UCSD-AML1 (cell line): Measurements from ENCODE around the gene PLEKHG1.

Source experiments
- DNase-seq: peaks from one replicate; lab custom pipeline; 2025; ENCODE audit not compliant: unreplicated experiment; lab: John Stamatoyannopoulos, UW

PLEKHG1 gene

GRCh38 chr6:150617496-150618460, 18.1 kb downstream of the PLEKHG1 start:
- DNase-seq, result no peak

DNA sequence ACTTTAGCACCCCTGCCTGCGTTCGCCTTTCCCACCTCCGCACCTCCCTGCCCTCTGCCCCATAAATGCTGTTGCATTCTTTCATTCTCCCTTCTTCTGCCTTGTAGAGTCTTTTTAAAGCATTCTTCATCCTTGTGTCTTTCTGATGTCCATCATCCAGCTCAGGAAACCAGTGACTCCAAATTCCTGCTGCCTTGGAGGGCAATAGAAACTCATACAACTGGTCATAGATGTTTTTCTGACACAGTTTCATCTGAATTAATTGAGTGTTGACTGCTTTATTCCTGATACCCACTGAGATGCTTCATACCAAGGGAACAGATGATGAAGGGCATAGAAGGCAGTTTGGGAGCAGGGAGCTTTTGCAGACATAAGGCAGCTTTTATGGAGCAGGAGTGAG, 19.6 kb downstream of the PLEKHG1 start:
- DNase-seq, result no peak

- no peak for DNase-seq
These were observed 20.6 kb downstream of the PLEKHG1 start for GRCh38 chr6:150620244-150620643.

DNA sequence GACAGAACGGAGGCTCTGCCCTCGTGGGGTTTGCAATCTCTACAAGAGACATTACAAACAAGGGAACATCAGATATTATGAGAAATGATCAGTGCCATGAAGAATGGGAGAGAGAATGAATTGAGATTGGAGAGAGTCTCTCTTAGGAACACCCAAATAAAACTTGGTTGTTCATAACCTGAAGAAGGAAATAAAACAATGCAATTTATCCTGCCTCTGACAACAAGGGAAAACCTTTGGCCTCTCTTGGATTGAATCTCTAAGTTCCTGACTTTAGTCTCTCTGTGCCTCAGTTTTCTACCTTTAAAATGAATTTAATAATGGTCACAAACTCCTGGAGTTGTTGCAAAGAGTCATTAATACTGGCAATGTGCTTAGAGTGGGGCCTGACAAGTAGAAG, 21.1 kb downstream of the PLEKHG1 start:
- no peak for DNase-seq

- no peak for DNase-seq
These were observed 22.8 kb downstream of the PLEKHG1 start for GRCh38 chr6:150622476-150622875.

DNA sequence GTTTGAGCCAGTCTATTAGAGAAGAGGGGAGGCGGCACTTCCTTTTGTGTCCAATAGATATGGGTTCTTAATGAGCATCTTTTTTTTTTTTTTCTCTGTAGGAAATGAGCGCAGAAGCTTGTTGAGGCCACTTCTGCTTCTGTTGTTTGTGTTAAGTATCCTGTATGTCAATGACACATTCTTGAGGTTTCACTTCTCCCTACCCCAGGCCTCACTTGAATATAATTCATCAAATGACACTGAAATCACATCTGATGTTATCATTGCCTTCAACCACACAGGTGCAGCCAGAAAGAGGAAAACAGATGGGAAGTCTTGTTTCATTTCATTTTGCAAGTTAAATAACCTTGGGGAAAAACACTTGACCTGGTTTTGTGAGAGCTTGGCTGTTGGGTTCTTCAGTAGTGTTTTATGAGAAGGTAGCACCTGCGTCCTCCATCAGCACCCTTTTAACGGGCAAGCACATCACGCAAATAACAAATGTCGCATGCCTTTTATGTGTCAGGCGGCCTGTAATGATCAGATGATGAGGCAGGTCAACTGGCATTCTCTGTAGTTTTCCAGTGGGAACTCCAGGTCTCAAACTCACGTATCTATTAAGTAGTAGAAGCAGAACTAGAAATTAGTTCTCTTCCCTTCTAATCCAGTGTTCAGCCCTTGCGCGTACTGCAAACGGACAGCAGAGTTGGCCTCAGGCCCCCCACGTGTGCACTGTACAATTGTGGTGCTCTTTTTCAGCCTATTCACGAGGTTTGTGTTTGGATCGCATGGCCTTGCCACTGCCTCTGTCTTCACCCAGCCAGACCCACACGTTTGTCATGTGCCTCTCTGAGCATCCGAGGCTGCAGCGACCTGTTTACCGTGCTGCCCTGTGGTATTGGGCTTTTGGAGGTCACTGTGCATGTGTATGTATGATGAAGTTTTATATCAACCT, 23.5 kb downstream of the PLEKHG1 start:
- DNase-seq, result no peak

- DNase-seq, result no peak
These were observed 24.5 kb downstream of the PLEKHG1 start for GRCh38 chr6:150624191-150624590.

- DNase-seq, result no peak
These were observed 26.2 kb downstream of the PLEKHG1 start for GRCh38 chr6:150625927-150626326.

GRCh38 chr6:150627154-150627553, 27.5 kb downstream of the PLEKHG1 start:
- no peak for DNase-seq

DNA sequence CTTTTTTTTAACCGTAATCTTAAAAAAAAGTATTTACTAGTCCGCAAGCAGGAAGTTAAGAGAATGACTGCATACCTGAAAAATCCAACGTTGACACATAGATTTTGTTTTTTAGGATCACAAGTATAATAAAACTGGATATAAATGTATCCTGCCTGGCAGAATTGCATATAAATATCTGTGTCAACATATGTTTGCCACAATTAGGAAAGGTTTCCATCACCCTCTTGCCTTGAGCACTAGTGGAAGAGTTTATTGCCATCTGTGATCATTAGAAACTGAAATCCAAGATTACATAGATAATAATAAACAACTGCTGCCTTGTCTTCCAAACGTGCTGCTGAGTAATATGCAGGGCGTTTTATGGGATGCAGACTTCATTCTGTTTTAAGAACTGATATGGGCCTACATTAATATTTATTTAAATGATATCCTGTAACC, 27.9 kb downstream of the PLEKHG1 start:
- DNase-seq, result no peak

DNA sequence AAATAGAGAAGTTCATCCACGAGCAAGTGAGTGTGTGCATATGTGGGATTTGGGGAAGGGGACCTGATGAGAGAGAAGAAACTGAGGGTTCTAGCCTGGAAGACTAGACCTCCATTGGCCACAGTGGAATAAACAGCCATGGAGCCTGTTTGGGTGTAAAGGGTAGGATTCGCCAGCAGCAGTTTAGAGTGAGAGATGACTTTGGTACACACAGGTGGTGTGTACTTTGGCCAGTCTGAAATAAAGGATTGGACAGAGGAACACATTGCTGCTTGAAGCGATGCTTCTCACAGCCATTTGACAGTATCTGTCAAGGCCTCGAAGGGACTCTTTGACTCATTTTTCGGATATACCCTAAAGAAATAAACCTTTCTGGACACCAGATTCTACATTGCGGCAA, 29.2 kb downstream of the PLEKHG1 start:
- DNase-seq, result no peak

DNA sequence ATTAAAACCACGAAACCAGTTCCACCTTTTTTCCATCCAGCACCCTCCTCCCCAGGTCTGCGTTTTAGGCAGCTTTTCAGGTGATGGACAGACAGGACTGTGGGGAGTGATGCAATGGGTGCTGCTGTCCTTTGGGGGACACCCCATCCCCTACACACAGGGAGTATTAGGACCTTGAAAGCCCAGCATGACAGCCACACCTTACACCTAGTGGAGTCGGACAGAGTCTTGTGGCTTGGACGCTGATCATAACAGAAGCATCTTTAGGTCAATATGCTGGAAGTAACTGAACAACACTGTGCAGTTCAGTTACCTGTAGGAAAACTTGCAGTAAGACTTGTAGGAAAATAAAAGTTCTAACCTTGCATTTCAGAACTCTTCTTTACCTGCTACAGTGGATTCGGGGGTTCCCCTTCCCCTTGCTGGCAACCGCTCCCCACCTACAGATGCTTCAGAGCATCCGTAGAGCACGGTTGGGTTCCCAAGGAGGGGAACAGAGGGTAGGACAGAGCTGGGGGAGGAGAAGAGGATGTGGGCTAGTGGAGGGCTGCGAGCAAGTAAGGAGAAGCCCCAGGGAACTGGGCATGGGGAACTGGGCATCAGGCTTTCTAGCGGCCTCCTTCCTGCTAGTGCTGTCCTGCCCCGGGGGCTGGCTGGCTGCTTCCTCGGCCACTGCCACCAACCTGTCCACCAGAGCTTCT, 31.7 kb downstream of the PLEKHG1 start:
- DNase-seq, result peak; percentile 29

DNA sequence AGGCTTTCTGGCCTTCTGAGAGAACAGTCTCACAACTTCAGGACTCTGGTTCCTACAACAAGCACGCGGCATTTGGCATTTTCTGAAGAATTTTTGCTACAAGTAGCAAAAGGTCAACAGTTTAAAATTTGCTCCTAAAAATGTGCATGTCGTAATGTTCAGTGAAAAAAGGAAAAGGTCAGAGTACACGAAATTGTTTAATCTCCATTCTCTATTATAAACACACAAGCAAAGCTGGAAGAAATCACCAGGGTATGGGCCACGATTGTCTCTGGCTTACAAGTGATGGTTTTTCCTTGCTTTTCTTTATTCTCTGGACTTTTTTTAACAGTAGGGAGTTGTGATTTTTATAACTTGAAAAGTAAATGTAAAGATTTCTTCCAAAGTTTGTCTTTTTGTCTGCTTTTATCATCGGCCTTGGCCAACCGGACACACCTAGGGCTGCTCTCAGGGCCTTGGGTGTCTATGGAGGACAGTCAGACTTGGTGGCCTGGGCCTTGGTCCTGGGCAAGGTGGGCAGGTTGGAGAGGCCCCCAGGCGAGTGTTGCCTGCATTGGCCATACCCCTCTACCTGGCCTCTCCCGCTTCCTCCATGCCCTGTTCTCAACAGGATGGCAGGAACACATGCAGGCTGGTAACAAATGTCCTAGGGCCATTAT, 32.4 kb downstream of the PLEKHG1 start:
- no peak for DNase-seq

- no peak for DNase-seq
These were observed 33.2 kb downstream of the PLEKHG1 start for GRCh38 chr6:150632785-150633485.

GRCh38 chr6:150633486-150633834, 33.8 kb downstream of the PLEKHG1 start:
- DNase-seq, result no peak

- no peak for DNase-seq
These were observed 34.7 kb downstream of the PLEKHG1 start for GRCh38 chr6:150634176-150634963.

- DNase-seq, result no peak
These were observed 35.2 kb downstream of the PLEKHG1 start for GRCh38 chr6:150634964-150635292.

GRCh38 chr6:150635906-150636514, 36.3 kb downstream of the PLEKHG1 start:
- DNase-seq, result no peak

GRCh38 chr6:150636808-150637207, 37.1 kb downstream of the PLEKHG1 start:
- DNase-seq, result no peak
